ENCODE data around the gene ETFA. TPM values are rescaled to one million over a fixed set of nuclear protein-coding genes. Genes with fewer than 3 reads are reported as not detected.

ETFA gene
- total RNA-seq, 4 donors from 2014 or later, result 89.9 to 144 (median 114) TPM

GRCh38 chr15:76173317-76173834 is 137.9 kb downstream of the ETFA start:
- ATAC-seq (ENCODE audit: low FRiP score) (no peak), DNase-seq (ENCODE audit: low spot score) (no peak)
- no peak for TF ChIP-seq CTCF (IDR thresholded peaks at IDR 0.05)

DNA sequence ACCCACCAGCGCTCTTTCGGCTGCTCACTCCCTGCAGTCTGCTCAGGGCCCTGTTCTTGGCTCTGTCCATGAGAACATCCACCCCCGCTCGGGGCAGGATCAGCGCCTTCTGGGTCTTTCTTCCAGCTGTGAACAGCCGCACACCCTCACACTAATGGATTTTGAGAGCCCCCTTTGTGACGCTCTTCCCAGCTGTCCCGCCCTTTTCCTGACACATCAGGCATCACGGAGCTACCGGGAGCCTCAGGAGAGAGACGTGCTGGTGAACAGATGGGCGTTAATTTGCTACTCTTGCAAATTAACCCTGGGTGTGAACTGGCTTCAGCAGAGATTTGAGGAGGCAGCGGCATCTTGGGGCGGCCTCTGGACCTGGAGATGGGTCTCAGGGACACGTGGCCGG is 138.5 kb downstream of the ETFA start:
- no peak for DNase-seq (ENCODE audit: low spot score)
- ATAC-seq (ENCODE audit: low FRiP score), result no peak
- no peak for TF ChIP-seq CTCF (IDR thresholded peaks at IDR 0.05)

DNA sequence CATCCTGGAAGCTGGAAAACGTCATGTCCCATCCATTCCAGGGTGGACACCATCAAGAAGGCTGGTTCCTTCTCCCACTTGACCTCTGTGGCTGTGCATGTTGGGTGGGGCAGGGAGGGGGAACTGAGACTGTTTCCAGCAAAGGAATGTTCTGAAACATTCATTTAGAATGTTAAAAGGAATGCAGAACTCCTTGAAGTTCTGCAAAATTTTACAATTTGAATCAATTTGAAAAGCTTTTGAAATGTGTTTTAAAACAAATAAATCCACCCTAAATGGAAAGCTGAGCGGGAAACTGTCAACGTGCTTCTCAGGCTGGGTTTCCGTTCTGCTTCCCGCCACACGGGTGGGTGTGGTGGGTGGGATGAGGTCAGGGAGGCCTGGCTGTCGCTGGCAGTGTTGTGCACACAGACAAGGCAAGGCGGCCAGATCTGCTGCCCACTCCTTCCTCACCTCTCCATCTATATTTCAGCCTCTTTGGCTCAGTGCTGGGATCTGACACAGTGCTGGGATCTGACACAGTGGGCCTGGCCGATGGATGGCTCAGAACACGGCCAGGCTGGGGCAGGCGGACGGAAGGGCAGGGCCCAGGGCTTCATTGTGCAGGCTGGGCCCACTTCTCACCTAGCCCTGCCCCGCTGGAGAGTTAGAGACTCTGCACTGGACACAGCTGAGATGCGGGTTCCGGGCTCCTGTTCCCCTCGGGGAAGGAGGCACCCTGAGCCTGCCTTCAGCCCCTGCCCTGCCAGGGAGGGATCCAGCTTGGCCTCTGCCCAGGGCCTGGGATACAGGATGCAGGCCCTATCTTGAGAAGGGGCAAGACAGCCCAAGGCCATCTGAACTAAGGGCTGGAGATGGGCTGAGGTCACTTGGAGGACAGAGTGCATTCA is 141.1 kb downstream of the ETFA start:
- DNase-seq (ENCODE audit: low spot score) (no peak), ATAC-seq (ENCODE audit: low FRiP score) (peak; percentile 39)
- TF ChIP-seq CTCF (IDR thresholded peaks at IDR 0.05), result no peak

DNA sequence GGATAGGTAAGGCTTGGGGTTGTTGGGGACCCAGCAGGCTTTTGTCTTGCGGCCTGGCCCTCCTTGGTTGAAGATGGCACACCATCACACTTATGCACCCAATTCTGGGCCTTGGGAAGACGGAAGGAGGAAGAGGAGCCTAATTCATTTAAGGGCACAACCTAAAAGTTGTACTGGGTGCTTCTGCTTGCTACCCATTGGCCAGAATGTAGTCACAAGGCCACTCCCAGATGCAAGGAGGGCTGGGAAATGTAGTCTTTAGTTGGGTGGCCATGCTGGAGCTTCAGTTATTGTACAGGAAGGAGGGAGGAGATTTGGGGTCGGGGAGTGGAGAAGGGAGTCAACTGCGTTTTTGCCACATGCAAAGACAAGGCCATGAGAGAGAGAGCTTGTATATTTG is 142.3 kb downstream of the ETFA start:
- no peak for ATAC-seq (ENCODE audit: low FRiP score)
- DNase-seq (ENCODE audit: low spot score), result no peak
- no peak for TF ChIP-seq CTCF (IDR thresholded peaks at IDR 0.05)

DNA sequence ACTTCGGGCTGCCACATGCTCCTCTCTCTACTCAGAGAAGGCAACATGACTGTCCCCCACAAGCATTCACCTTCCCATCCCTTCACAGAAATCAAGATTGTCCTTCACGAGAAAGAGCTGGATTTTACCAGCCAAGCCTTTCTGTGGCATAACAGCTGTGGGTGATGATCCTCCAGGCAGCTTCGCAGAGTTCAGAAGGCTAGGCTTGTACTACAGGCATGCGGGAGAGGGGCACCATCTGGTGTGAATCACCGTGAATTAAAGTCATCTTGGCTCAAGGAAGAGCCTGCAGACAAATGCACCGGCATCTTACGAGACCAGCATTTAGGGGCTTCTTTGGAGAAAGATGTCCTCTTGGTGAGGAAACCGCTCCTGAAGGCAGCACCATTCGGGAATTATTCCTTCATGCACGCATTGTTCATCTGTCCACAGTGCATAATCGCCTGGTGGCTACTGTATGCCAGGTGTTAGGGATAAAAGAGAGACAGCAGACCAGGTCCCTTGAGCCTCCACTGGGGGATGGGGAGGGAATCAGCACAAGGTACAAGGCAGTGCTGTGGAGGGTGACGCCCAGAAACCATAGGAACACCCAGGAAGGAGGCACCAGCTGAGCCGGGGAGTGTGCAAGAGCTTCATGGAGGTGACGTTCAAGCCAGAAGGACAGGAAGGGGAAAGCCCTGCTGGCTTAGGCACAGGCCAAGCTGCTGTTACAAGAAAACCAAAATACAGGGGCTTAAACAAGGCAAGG is 142.9 kb downstream of the ETFA start:
- no peak for ATAC-seq (ENCODE audit: low FRiP score)

GRCh38 chr15:76165951-76166350 is 145.3 kb downstream of the ETFA start:
- no peak for TF ChIP-seq CTCF (IDR thresholded peaks at IDR 0.05)
- no peak for ATAC-seq (ENCODE audit: low FRiP score)

More for the DNA sequence above, 142.9 kb downstream of the ETFA start:
- no peak for TF ChIP-seq CTCF (IDR thresholded peaks at IDR 0.05)
- no peak for DNase-seq (ENCODE audit: low spot score)

More at GRCh38 chr15:76165951-76166350, 145.3 kb downstream of the ETFA start:
- DNase-seq (ENCODE audit: low spot score), result no peak

Other genes with a start within 250 kb of the ETFA start
- gene ISL2, start 25.3 kb upstream of the ETFA start, total RNA-seq, result 1 to 10 TPM in 1 of 4 donors, under 1 TPM in 2, not detected in 1; 0.24 to 1.1 (median 0.75) TPM